ENCODE measurements around the gene KRT2. TPM values are rescaled to one million over a fixed set of nuclear protein-coding genes. Genes with fewer than 3 reads are reported as not detected.
"Not testable (repeated sequence)": the region's sequence is repeated elsewhere in the genome, so short reads cannot be mapped to it uniquely, and the experiment has no call there.

Gene KRT2
- total RNA-seq, 1 donor from 2014 or later, result not detected

GRCh38 chr12:52672321-52672933 lies 20.4 kb upstream of the KRT2 start:
- no peak for TF ChIP-seq CTCF (conservative IDR thresholded peaks at IDR 0.05)
- peaks cover 2% of the 10 kb centered on the region for H3K9me3 Mint-ChIP-seq
- no peak overlapping the region for H3K4me3 Mint-ChIP-seq
- H3K27me3 Mint-ChIP-seq (ENCODE audit: low read depth), result peaks cover 11% of the 10 kb centered on the region
- no peaks in the 10 kb centered on the region for H3K4me1 Mint-ChIP-seq
- DNase-seq (ENCODE audit: low read depth, low spot score), result no peak
- H3K36me3 Mint-ChIP-seq (ENCODE audit: low read depth), result no peaks in the 10 kb centered on the region
- no peak overlapping the region for H3K27ac Mint-ChIP-seq (ENCODE audit: unreplicated experiment)

GRCh38 chr12:52670961-52671360 lies 18.9 kb upstream of the KRT2 start:
- no peaks in the 10 kb centered on the region for H3K4me1 Mint-ChIP-seq
- no peak overlapping the region for H3K27ac Mint-ChIP-seq (ENCODE audit: unreplicated experiment)
- H3K4me3 Mint-ChIP-seq, result no peak overlapping the region
- no peak for TF ChIP-seq CTCF (conservative IDR thresholded peaks at IDR 0.05)
- no peaks in the 10 kb centered on the region for H3K9me3 Mint-ChIP-seq
- H3K27me3 Mint-ChIP-seq (ENCODE audit: low read depth), result peaks cover 18% of the 10 kb centered on the region
- no peak for DNase-seq (ENCODE audit: low read depth, low spot score)
- H3K36me3 Mint-ChIP-seq (ENCODE audit: low read depth), result no peaks in the 10 kb centered on the region

- TF ChIP-seq CTCF (conservative IDR thresholded peaks at IDR 0.05), result no peak
- H3K4me1 Mint-ChIP-seq, result no peaks in the 10 kb centered on the region
- no peak for DNase-seq (ENCODE audit: low read depth, low spot score)
- no peak overlapping the region for H3K27ac Mint-ChIP-seq (ENCODE audit: unreplicated experiment)
- no peak overlapping the region for H3K4me3 Mint-ChIP-seq
- H3K36me3 Mint-ChIP-seq (ENCODE audit: low read depth), result no peaks in the 10 kb centered on the region
- no peaks in the 10 kb centered on the region for H3K9me3 Mint-ChIP-seq
- peaks cover 20% of the 10 kb centered on the region for H3K27me3 Mint-ChIP-seq (ENCODE audit: low read depth)
Observed at GRCh38 chr12:52670506-52670905, 18.5 kb upstream of the KRT2 start.

- peaks cover 25% of the 10 kb centered on the region for H3K27me3 Mint-ChIP-seq (ENCODE audit: low read depth)
- H3K27ac Mint-ChIP-seq (ENCODE audit: unreplicated experiment), result not testable (repeated sequence)
Observed at GRCh38 chr12:52669941-52670340, 17.9 kb upstream of the KRT2 start.

GRCh38 chr12:52669426-52669825 lies 17.4 kb upstream of the KRT2 start:
- H3K36me3 Mint-ChIP-seq (ENCODE audit: low read depth), result no peaks in the 10 kb centered on the region
- no peak overlapping the region for H3K27ac Mint-ChIP-seq (ENCODE audit: unreplicated experiment)
- no peak overlapping the region for H3K4me3 Mint-ChIP-seq

More at GRCh38 chr12:52669941-52670340, 17.9 kb upstream of the KRT2 start:
- H3K36me3 Mint-ChIP-seq (ENCODE audit: low read depth); H3K4me3 Mint-ChIP-seq; DNase-seq (ENCODE audit: low read depth, low spot score); H3K4me1 Mint-ChIP-seq; H3K9me3 Mint-ChIP-seq: not testable (repeated sequence)

More at GRCh38 chr12:52669426-52669825, 17.4 kb upstream of the KRT2 start:
- no peaks in the 10 kb centered on the region for H3K4me1 Mint-ChIP-seq
- no peak for TF ChIP-seq CTCF (conservative IDR thresholded peaks at IDR 0.05)
- no peak for DNase-seq (ENCODE audit: low read depth, low spot score)
- H3K9me3 Mint-ChIP-seq, result no peaks in the 10 kb centered on the region
- H3K27me3 Mint-ChIP-seq (ENCODE audit: low read depth), result peaks cover 27% of the 10 kb centered on the region

Data from neural crest cell (in vitro differentiated cells).